Forelimb muscle (tissue), 1 donor: ENCODE data around the gene CARD11. TPM values are rescaled to one million over a fixed set of nuclear protein-coding genes. Genes with fewer than 3 reads are reported as not detected.

ENCODE experiments used
- DNase-seq: peaks from one replicate; pipeline ENCODE4 v3.0.0-alpha.2; 2013; ENCODE audit warnings: low read depth
- polyA plus RNA-seq: library from polyadenylated mRNA; unstranded; fragments of 120-200 nt; gene quantifications from one replicate; pipeline ENCODE4 v1.2.1, GENCODE V29; 2013; ENCODE audit not compliant: insufficient read length

Gene CARD11
- polyA plus RNA-seq, 1 donor: 0.67 TPM

GRCh38 chr7:2982401-2982800, 61.3 kb downstream of the CARD11 start:
- no peak for DNase-seq

GRCh38 chr7:2981103-2981480, 62.6 kb downstream of the CARD11 start:
- DNase-seq: no peak

- DNase-seq: no peak
Measured at GRCh38 chr7:2980401-2981102, 63.1 kb downstream of the CARD11 start.

GRCh38 chr7:2979951-2980350, 63.7 kb downstream of the CARD11 start:
- DNase-seq: no peak

- DNase-seq: no peak
Measured at GRCh38 chr7:2979201-2979631, 64.5 kb downstream of the CARD11 start.

- no peak for DNase-seq
Measured at GRCh38 chr7:2978408-2978807, 65.3 kb downstream of the CARD11 start.

GRCh38 chr7:2975821-2976371, 67.8 kb downstream of the CARD11 start:
- DNase-seq: no peak

- DNase-seq: no peak
Measured at GRCh38 chr7:2974093-2974819, 69.4 kb downstream of the CARD11 start.

- DNase-seq: no peak
Measured at GRCh38 chr7:2972835-2973161, 70.9 kb downstream of the CARD11 start.

GRCh38 chr7:2971914-2972834, 71.5 kb downstream of the CARD11 start:
- no peak for DNase-seq

- no peak for DNase-seq
Measured at GRCh38 chr7:2970861-2971260, 72.8 kb downstream of the CARD11 start.

- DNase-seq: no peak
Measured at GRCh38 chr7:2970307-2970664, 73.4 kb downstream of the CARD11 start.

GRCh38 chr7:2969398-2970306, 74.0 kb downstream of the CARD11 start:
- DNase-seq: no peak

GRCh38 chr7:2968616-2969397, 74.9 kb downstream of the CARD11 start:
- no peak for DNase-seq

GRCh38 chr7:2968176-2968575, 75.5 kb downstream of the CARD11 start:
- DNase-seq: no peak

GRCh38 chr7:2967705-2968104, 76.0 kb downstream of the CARD11 start:
- no peak for DNase-seq

GRCh38 chr7:2967253-2967652, 76.4 kb downstream of the CARD11 start:
- DNase-seq: no peak

- DNase-seq: no peak
Measured at GRCh38 chr7:2966466-2967078, 77.1 kb downstream of the CARD11 start.

- DNase-seq: no peak
Measured at GRCh38 chr7:2965745-2966270, 77.9 kb downstream of the CARD11 start.

- no peak for DNase-seq
Measured at GRCh38 chr7:2965301-2965700, 78.4 kb downstream of the CARD11 start.
